Hepatocyte (in vitro differentiated cells): ENCODE results near the gene PTBP3. TPM values are rescaled to one million over a fixed set of nuclear protein-coding genes. Genes with fewer than 3 reads are reported as not detected.
"Not testable (repeated sequence)": the region's sequence is repeated elsewhere in the genome, so short reads cannot be mapped to it uniquely, and the experiment has no call there.

ENCODE experiments used
- DNase-seq: peaks from one replicate; pipeline ENCODE4 v3.0.0-alpha.2; 2016; ENCODE audit warnings: low spot score
- H2AFZ ChIP-seq: fragments of 200-600 bp; sonication (generic); 2 replicates; pipeline ENCODE4 v1.6.0; 2016; ENCODE audit warnings: antibody characterized with exemption, mild to moderate bottlenecking
- H3K27ac ChIP-seq: fragments of 200-600 bp; sonication (generic); 2 replicates; pipeline ENCODE4 v1.5.1; 2016; ENCODE audit warnings: mild to moderate bottlenecking
- H3K27me3 ChIP-seq: fragments of 200-600 bp; sonication (generic); 2 replicates; pipeline ENCODE4 v1.6.1; 2016
- H3K36me3 ChIP-seq: fragments of 200-600 bp; sonication (generic); replicated peaks from 2 replicates; pipeline ENCODE4 v1.5.1; 2016; ENCODE audit warnings: low read depth; ENCODE audit not compliant: insufficient read depth
- H3K4me1 ChIP-seq: fragments of 200-600 bp; sonication (generic); 2 replicates; pipeline ENCODE4 v1.5.1; 2016; ENCODE audit warnings: mild to moderate bottlenecking, moderate library complexity; ENCODE audit not compliant: insufficient read depth
- H3K4me2 ChIP-seq: fragments of 200-600 bp; sonication (generic); 2 replicates; pipeline ENCODE4 v1.6.0; 2016
- H3K4me3 ChIP-seq: fragments of 200-600 bp; sonication (generic); 2 replicates; pipeline ENCODE4 v1.5.1; 2016; ENCODE audit warnings: mild to moderate bottlenecking
- H3K79me2 ChIP-seq: fragments of 200-600 bp; sonication (generic); 2 replicates; pipeline ENCODE4 v1.6.0; 2017; ENCODE audit warnings: mild to moderate bottlenecking
- H3K9me2 ChIP-seq: fragments of 200-600 bp; sonication (generic); replicated peaks from 2 replicates; pipeline ENCODE4 v1.6.0; 2017; ENCODE audit warnings: mild to moderate bottlenecking; ENCODE audit not compliant: insufficient read depth
- H3K9me3 ChIP-seq: fragments of 200-600 bp; sonication (generic); 2 replicates; pipeline ENCODE4 v1.5.1; 2016; ENCODE audit warnings: low read depth, mild to moderate bottlenecking
- H4K20me1 ChIP-seq: fragments of 200-600 bp; sonication (generic); 2 replicates; pipeline ENCODE4 v1.6.0; 2016; ENCODE audit warnings: mild to moderate bottlenecking; ENCODE audit not compliant: insufficient read depth, poor library complexity, severe bottlenecking
- EZH2 ChIP-seq: fragments of 200-600 bp; sonication (generic); IDR thresholded peaks from 2 replicates; pipeline ENCODE4 v1.6.1; 2016; ENCODE audit warnings: antibody characterized with exemption, mild to moderate bottlenecking, borderline replicate concordance
- EZH2phosphoT487 ChIP-seq: fragments of 200-600 bp; sonication (generic); IDR thresholded peaks from one replicate; pipeline ENCODE4 v1.6.1; 2018; ENCODE audit warnings: antibody characterized with exemption, mild to moderate bottlenecking, low read depth, moderate library complexity; ENCODE audit not compliant: unreplicated experiment, severe bottlenecking
- WGBS: methylation state at CpG from one replicate; pipeline ENCODE4 v1.1.6; 2016; ENCODE audit warnings: low lambda C conversion rate; ENCODE audit errors: missing lambda C conversion rate; 5-methylcytosine and 5-hydroxymethylcytosine counted together
- polyA plus RNA-seq: library from polyadenylated mRNA; unstranded; fragments of >200 nt; fragmentation: Nextera tagmentation; extraction: Ambion mirVana; gene quantifications from 2 replicates; pipeline ENCODE4 v1.2.1, GENCODE V29; 2016
- total RNA-seq: library from RNA; depleted of rRNA; stranded (reverse); fragments of >200 nt; gene quantifications from 2 replicates; pipeline ENCODE4 v1.2.3, GENCODE V29; 2014
- TF ChIP-seq, protein P1 (sequence below): fragments of 200-600 bp; sonication (generic); IDR thresholded peaks from 2 replicates; pipeline ENCODE4 v1.5.1; 2016; ENCODE audit warnings: antibody characterized with exemption, mild to moderate bottlenecking; ENCODE audit not compliant: poor library complexity

Gene PTBP3
- total and polyA plus RNA-seq, 2 experiments from 2014 or later = 13.7 to 57.7 TPM

DNA sequence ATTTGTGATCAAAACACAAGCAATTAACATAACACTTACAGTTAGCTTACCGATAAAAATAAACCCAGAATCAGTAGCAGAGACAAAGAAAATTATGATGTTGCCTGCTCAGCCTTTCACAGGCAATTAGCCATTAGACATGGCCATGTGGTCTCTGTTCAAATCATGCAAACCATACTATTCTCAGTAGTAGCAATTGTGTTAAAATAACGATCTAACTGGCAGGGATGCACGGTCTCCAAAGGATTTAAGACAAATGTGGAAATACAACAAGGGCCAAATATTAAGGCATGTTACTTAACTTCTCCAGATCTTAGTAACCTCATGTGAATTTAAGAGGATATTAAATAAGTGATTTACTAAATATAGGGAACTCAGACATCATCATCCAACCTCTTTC lies 59.5 kb downstream of the PTBP3 start:
- peaks cover 88% of the 10 kb centered on the region for H3K79me2 ChIP-seq
- WGBS = 81% methylated on average over 3 of the region's 3 CpGs

GRCh38 chr9:112271466-112272098 lies 61.8 kb downstream of the PTBP3 start:
- H3K9me3 ChIP-seq = no peaks in the 10 kb centered on the region
- TF ChIP-seq EZH2phosphoT487 (no peak), EZH2 (no peak)
- TF ChIP-seq, protein P1, sequence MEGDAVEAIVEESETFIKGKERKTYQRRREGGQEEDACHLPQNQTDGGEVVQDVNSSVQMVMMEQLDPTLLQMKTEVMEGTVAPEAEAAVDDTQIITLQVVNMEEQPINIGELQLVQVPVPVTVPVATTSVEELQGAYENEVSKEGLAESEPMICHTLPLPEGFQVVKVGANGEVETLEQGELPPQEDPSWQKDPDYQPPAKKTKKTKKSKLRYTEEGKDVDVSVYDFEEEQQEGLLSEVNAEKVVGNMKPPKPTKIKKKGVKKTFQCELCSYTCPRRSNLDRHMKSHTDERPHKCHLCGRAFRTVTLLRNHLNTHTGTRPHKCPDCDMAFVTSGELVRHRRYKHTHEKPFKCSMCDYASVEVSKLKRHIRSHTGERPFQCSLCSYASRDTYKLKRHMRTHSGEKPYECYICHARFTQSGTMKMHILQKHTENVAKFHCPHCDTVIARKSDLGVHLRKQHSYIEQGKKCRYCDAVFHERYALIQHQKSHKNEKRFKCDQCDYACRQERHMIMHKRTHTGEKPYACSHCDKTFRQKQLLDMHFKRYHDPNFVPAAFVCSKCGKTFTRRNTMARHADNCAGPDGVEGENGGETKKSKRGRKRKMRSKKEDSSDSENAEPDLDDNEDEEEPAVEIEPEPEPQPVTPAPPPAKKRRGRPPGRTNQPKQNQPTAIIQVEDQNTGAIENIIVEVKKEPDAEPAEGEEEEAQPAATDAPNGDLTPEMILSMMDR = no peak
- peaks cover 76% of the 10 kb centered on the region for H3K79me2 ChIP-seq
- 97% methylated on average over 2 of the region's 2 CpGs for WGBS
- H3K27me3 ChIP-seq = no peaks in the 10 kb centered on the region
- H2AFZ ChIP-seq = no peak overlapping the region
- no peak overlapping the region for H3K4me2 ChIP-seq
- H4K20me1 ChIP-seq = peaks cover 3% of the 10 kb centered on the region
- H3K36me3 ChIP-seq = no peaks in the 10 kb centered on the region
- no peak for DNase-seq
- H3K9me2 ChIP-seq = no peaks in the 10 kb centered on the region
- no peaks in the 10 kb centered on the region for H3K4me1 ChIP-seq
- H3K4me3 ChIP-seq = no peak overlapping the region
- H3K27ac ChIP-seq = peak overlapping the region; percentile 18

More for the DNA sequence above, 59.5 kb downstream of the PTBP3 start:
- H3K4me2 ChIP-seq = no peak overlapping the region
- TF ChIP-seq, protein P1 = no peak
- TF ChIP-seq EZH2phosphoT487 (no peak), EZH2 (no peak)
- no peak for DNase-seq
- no peaks in the 10 kb centered on the region for H3K4me1 ChIP-seq
- H3K9me3 ChIP-seq = no peaks in the 10 kb centered on the region
- H3K27me3 ChIP-seq = no peaks in the 10 kb centered on the region
- no peak overlapping the region for H3K27ac ChIP-seq
- H4K20me1 ChIP-seq = no peaks in the 10 kb centered on the region
- H2AFZ ChIP-seq = no peak overlapping the region
- H3K9me2 ChIP-seq = no peaks in the 10 kb centered on the region
- H3K36me3 ChIP-seq = no peaks in the 10 kb centered on the region
- H3K4me3 ChIP-seq = no peak overlapping the region

- Histone ChIP-seq H3K27ac (no peak overlapping the region), H3K27me3 (no peaks in the 10 kb centered on the region), H2AFZ (no peak overlapping the region), H3K79me2 (peaks cover 57% of the 10 kb centered on the region), H3K4me3 (no peak overlapping the region), H3K9me3 (no peaks in the 10 kb centered on the region), H3K4me1 (no peaks in the 10 kb centered on the region), H3K9me2 (no peaks in the 10 kb centered on the region), H3K36me3 (no peaks in the 10 kb centered on the region), H4K20me1 (peaks cover 3% of the 10 kb centered on the region), H3K4me2 (no peak overlapping the region)
- no peak for DNase-seq
- 93% methylated on average over 5 of the region's 5 CpGs for WGBS
- TF ChIP-seq, protein P1 = no peak
- TF ChIP-seq EZH2phosphoT487 (no peak), EZH2 (no peak)
These were observed 65.0 kb downstream of the PTBP3 start for GRCh38 chr9:112268413-112268812.

- not testable (repeated sequence) for H3K9me3 ChIP-seq, H3K4me2 ChIP-seq, H2AFZ ChIP-seq, H3K4me3 ChIP-seq, DNase-seq, H3K27me3 ChIP-seq, H3K9me2 ChIP-seq, H3K36me3 ChIP-seq, H3K27ac ChIP-seq, H3K4me1 ChIP-seq, H4K20me1 ChIP-seq
- peaks cover 51% of the 10 kb centered on the region for H3K79me2 ChIP-seq
- 94% methylated on average over 13 of the region's 16 CpGs for WGBS
These were observed 66.3 kb downstream of the PTBP3 start for GRCh38 chr9:112267086-112267485.
